Measurements from ENCODE around the gene EPHB2.
"Not testable (repeated sequence)": the region's sequence is repeated elsewhere in the genome, so short reads cannot be mapped to it uniquely, and the experiment has no call there.

EPHB2 gene

GRCh38 chr1:22838965-22839364, 128.3 kb downstream of the EPHB2 start:
- no peak for DNase-seq (ENCODE audit: low spot score)

GRCh38 chr1:22839806-22840205, 129.2 kb downstream of the EPHB2 start:
- no peak for DNase-seq (ENCODE audit: low spot score)

GRCh38 chr1:22841142-22841541, 130.5 kb downstream of the EPHB2 start:
- DNase-seq (ENCODE audit: low spot score), result no peak

DNA sequence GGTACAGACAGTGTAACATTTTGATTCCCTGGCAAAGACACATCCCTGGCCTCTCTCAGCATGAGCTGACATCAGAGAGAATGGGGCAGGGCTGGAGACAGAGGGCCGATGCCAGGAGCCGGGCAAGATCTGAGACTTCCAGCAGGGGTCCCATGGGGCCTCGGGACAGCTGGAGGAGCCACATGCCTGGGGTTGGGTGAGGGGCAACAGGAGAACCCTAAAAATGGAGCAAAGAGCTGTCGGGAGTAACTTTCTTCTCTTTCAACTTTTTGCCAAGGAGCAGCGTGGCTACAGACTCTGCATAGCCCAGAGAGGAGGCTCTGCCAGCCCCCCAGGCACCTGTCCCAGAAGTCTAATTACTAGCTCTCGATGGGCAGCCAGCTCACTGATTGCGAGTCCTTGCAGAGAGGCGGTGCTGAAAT, 131.2 kb downstream of the EPHB2 start:
- no peak for DNase-seq (ENCODE audit: low spot score)

- not testable (repeated sequence) for DNase-seq (ENCODE audit: low spot score)
These were observed 133.0 kb downstream of the EPHB2 start for GRCh38 chr1:22843441-22844183.

DNA sequence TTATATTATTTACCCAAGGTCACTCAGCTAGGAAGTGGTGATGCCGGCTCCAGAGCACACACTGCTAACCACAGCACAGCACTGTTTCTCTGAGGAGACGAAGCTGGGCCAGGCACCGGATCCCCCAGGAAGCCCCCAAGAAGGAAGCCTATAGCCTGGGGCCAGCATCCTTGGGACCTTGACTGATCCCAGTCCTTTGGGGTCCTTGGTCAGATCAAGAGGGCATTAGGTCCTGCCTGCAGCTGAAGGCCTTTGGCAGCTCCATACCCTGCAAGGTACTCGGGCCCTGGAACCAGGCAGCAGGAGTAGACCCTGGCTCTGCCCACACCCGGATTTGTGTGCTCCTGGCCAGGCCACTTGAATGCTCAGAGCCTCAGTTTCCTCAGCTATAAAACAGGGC, 134.0 kb downstream of the EPHB2 start:
- no peak for DNase-seq (ENCODE audit: low spot score)

DNA sequence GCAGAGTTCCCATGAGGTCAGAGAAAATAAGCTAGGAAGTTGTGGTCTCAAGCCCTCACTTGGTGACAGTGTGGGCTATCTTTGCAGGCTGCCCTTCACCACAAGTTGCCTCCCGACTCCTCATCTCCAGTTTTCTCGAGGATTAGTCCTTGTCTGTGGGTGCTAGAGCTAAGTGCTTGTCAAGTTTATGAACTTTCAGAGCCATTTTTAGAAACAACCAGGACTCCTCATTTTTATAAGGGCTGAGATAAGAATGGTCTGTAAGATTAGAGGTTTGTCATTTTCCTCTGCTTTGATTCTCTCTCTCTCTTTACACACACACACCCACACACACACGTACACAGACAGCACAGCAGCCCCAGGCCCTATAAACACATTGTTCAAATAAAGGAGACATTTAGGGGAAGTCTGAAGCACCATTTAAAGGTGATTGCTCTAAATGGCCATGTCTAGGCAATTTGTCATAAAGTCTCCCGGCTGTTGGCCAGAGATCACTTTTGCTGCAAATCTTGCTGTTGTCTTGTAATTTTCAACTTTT, 134.8 kb downstream of the EPHB2 start:
- no peak for DNase-seq (ENCODE audit: low spot score)

DNA sequence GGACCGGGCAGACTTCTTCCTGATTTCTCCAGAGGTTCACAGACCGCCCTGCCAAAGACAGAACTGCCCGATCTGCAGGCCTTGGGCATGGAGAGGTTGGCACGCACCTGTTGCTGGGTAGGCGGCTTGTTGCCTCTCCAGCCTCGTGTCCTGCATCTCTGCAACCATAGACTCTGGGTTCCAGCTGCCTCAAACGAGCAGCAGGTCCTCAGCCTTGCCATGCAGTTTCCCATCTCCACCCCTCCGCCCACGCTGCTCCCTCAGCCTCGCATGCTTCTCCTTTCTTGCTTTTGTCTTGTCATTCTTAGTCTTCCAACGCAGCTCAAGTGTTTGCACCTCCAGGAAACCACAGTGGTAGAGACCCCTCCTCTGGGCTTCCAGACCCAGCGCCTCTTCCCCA, 135.8 kb downstream of the EPHB2 start:
- no peak for DNase-seq (ENCODE audit: low spot score)

GRCh38 chr1:22847249-22847648, 136.6 kb downstream of the EPHB2 start:
- DNase-seq (ENCODE audit: low spot score), result no peak

DNA sequence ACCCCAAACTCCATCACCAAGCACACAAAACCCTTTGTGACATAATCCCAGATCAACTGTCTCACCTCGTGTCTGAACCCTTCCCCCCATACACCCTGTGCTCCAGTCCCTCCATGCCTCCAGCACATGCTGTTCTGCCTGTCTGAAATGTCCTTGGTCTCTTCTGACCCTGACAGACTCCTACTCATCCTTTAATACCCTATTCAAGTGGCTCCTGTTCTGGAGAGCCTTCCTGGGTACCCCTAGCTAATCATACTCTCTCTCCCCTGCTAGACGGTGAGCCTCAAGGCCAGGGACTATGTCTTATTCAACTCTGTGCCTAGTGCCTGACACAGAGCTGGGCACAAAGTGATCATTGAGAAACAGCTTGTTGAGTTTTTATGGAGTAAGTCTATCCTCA, 137.1 kb downstream of the EPHB2 start:
- DNase-seq (ENCODE audit: low spot score), result no peak

DNA sequence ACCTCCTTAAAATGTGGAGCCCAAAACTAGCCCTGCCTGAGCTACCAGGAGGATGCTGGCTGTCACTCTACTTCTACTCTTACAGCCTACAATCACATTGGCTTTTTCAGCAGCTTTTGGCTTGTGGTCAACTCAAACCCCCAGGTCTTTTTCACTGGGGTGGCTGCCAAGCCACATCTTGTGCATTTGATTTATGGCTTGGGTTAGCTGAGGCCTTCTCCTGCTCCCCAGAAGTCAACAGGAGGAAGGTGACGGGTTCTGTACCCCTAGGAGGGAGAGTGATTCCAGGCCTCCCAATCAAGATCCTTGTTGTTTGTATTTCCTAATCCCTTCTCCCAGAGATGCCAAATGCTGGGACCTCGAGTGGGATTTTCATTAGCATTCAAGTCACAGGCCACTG, 137.8 kb downstream of the EPHB2 start:
- DNase-seq (ENCODE audit: low spot score), result no peak

- no peak for DNase-seq (ENCODE audit: low spot score)
These were observed 139.1 kb downstream of the EPHB2 start for GRCh38 chr1:22849770-22850169.

DNA sequence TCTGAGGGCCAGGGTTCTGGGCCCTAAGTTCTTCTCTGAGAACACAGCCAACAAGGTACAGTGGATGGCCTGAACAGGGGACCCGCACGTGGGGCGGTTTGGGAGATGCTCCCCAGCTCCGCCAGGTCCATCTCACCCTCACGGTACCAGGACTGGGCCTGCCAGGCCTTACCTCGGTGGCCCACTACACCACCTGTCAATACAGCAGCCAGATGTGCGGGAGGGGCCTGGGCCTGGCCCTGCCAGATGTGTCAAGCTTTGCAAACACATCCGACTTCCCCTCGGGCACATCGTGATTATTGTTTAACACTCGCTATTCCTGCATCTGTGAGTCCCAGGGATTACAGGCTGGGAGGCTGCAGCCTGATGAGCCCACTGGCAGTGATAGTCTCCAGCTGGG, 139.6 kb downstream of the EPHB2 start:
- no peak for DNase-seq (ENCODE audit: low spot score)

GRCh38 chr1:22850681-22851080, 140.0 kb downstream of the EPHB2 start:
- DNase-seq (ENCODE audit: low spot score), result peak; percentile 90

- DNase-seq (ENCODE audit: low spot score), result no peak
These were observed 140.9 kb downstream of the EPHB2 start for GRCh38 chr1:22851517-22851916.

DNA sequence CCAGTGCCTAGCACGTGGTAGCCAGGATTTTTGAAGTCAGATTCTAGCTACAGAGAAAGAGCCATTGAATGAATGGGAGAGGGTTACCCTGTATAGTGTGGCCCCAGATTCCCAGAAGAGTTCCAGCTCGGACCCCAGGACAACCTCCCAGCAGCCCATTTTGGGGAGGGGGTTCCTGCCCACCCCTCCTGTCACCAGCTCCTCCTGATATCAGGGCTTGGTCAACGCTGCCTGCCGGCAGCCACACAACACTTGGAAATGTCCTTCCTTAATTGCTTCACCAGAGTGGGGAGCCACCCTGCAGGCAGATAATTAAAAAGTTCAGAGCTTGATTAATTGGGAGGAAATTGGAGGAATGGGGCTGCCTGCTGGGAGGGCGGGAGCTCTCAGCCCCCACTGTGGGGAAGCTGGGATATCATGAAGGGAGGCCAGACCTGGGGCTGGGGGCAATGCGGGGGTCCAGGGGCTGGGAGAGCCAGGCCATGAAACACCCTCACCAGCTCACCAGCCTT, 141.6 kb downstream of the EPHB2 start:
- no peak for DNase-seq (ENCODE audit: low spot score)

GRCh38 chr1:22853651-22854185, 143.1 kb downstream of the EPHB2 start:
- DNase-seq (ENCODE audit: low spot score), result no peak

DNA sequence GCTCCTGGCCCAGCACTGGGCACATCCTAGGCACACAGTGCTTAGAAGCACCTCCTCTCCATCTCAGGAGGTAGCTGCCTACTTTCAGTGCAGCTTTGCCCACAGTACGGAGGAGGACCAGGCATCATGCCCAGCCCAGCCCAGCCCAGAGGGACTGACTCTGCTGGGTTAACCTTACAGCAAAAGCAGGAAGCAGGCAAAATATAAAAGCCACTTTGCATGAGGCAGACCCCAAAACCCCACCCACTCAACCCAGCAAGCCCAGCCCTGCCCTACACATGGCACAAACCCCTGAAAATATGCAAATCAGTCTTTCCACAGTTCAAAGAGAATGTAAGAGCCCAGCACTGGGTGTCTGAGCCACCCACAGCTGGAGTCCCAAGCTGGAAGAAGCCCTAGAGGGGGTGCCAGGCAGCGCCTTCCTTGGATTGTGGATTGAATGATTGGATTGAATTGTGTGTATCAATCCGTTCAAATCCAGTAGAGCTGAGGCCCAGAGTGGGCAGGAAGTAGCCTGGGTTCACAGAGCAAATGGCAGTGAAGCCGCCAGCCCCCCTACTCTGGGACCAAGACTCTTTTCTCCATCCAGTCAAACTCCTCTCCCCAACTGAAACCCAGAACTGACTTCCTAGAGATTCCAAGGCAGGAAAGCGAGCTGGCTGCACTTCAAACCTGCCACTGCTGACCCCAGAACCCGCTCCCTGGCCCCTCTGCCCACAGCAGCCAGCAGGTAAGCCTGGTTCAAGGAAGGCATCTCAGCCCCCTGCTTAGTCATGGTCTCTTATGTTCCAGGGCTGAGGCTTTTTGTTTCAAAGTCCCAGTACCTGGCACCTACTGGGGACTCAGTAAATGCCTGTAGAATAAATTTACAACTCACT, 144.3 kb downstream of the EPHB2 start:
- DNase-seq (ENCODE audit: low spot score), result no peak

DNA sequence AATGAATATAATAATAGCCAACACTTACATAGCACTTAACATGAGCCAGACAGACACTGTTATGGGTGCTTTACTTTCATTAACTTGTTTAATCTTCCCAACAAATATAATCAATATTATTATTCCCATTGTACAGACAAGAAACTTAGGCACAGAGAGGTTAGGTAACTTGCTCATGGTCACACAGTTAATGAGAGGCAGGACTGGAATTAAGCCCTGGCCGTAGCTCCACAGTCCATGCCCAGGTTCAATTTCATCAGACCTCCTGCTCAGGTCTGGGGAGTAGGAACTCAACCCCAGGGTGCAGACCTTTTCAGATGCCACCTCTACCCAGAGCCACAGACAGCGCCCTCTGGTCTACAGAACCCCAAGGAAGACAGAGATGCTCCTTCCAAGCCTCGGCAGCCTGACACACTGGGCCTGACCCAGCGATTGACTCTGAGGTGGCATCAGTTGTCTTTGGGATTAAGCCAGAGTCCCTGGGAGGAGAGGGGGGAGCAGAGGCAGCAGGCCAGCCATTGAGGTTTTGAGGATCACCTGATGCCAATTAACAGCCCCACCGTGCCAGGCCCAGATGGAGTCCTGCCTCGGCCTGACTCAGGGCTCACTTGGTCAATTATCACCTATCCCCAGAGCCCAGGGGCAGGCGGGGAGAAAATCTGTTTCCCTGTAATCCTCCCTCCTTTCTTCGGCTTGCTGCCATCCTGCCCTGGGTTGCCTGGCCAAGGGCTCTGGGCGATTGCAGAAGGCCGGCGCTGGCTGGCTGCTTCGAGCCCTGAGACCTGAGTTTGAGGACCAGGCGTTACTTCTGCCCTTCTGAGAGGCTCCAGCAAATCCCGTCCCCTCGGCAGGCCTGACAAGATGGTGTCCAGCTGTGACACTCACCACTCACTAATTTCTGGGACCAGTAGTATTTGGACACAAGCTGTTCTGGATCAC, 145.3 kb downstream of the EPHB2 start:
- DNase-seq (ENCODE audit: low spot score), result peak; percentile 52

- no peak for DNase-seq (ENCODE audit: low spot score)
These were observed 147.0 kb downstream of the EPHB2 start for GRCh38 chr1:22857661-22858060.

GRCh38 chr1:22860414-22860800, 149.8 kb downstream of the EPHB2 start:
- DNase-seq (ENCODE audit: low spot score), result no peak
